ENCODE measurements around the gene SHC4.

The SHC4 gene

DNA sequence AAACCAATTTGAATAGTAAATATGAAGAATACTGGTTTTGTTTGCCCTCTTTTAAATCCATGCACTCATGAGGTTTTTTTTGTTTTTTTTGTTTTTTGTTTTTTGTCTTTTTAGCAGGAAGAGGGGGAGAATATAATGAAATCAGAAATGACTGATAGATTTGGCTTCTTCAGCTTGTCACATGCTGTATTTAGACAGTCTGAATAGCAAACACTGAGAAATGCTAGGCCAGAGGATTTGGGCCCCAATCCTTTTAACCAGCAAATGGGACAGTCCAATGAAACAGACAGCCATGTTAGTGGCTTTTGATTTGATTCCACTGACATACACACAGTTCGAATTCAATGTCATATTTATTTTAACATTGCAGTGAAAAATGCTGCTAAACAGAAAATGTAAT, 138.6 kb downstream of the SHC4 start:
- no peak overlapping the region for H3K4me2 ChIP-seq (ENCODE audit: low read length)

DNA sequence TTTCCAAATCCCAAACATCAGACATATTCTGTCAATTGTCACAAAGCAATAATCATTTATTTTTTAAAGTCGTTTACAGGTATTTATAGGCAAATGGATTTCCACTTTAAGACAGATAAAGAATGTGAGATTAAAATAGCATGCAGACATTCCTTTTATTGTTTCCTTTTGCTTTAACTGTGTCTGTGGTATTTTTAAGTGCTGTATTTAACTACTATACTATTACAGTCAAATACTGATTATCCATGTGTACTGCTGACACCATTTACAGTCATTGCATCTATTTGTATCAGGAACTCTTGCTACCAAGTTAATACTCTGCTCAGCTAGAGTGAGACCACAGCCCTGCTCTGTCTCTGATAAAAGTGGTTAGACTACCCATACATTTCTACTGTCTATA, 140.0 kb downstream of the SHC4 start:
- Histone ChIP-seq H3K4me3 (ENCODE audit: low read length) (no peak overlapping the region), H3K4me2 (ENCODE audit: low read length) (no peak overlapping the region), H3K36me3 (ENCODE audit: insufficient read depth, low read length) (no peaks in the 10 kb centered on the region), H3K27me3 (ENCODE audit: control insufficient read depth, insufficient read depth, low read length) (no peaks in the 10 kb centered on the region), H3K4me1 (ENCODE audit: control insufficient read depth, insufficient read depth, low read length) (no peaks in the 10 kb centered on the region), H3K9me3 (replicated peaks; ENCODE audit: low read length) (no peaks in the 10 kb centered on the region), H3K9ac (ENCODE audit: low read depth, low read length) (no peak overlapping the region)

More for the DNA sequence above, 138.6 kb downstream of the SHC4 start:
- H3K4me3 ChIP-seq (ENCODE audit: low read length): no peak overlapping the region
- H3K9ac ChIP-seq (ENCODE audit: low read depth, low read length): no peak overlapping the region
- H3K4me1 ChIP-seq (ENCODE audit: control insufficient read depth, insufficient read depth, low read length): no peaks in the 10 kb centered on the region
- H3K27me3 ChIP-seq (ENCODE audit: control insufficient read depth, insufficient read depth, low read length): no peaks in the 10 kb centered on the region
- H3K9me3 ChIP-seq (replicated peaks; ENCODE audit: low read length): no peaks in the 10 kb centered on the region
- no peaks in the 10 kb centered on the region for H3K36me3 ChIP-seq (ENCODE audit: insufficient read depth, low read length)

DNA sequence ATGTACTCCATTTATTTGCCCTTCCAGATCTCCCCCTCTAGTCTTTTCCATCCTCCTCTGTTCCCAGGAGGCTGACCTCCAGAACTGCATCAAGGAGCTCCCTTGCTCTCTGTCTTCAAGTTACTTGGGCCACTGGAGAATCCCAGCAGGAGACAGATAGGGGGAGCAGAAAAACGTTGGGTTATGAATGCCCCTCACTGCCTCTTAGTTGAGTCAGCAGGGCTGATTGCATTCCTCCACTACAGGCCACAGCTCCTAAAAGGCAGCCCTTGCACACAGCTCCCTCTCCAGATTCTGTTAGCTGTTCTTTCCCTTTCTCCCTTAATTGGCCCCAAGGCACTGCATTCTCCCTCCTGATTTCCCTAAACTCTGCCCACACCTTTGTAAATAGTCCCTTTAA, 140.5 kb downstream of the SHC4 start:
- H3K4me3 ChIP-seq (ENCODE audit: low read length): no peak overlapping the region
- H3K36me3 ChIP-seq (ENCODE audit: insufficient read depth, low read length): no peaks in the 10 kb centered on the region
- no peak overlapping the region for H3K4me2 ChIP-seq (ENCODE audit: low read length)
- no peak overlapping the region for H3K9ac ChIP-seq (ENCODE audit: low read depth, low read length)
- H3K9me3 ChIP-seq (replicated peaks; ENCODE audit: low read length): no peaks in the 10 kb centered on the region
- no peaks in the 10 kb centered on the region for H3K4me1 ChIP-seq (ENCODE audit: control insufficient read depth, insufficient read depth, low read length)
- no peaks in the 10 kb centered on the region for H3K27me3 ChIP-seq (ENCODE audit: control insufficient read depth, insufficient read depth, low read length)

DNA sequence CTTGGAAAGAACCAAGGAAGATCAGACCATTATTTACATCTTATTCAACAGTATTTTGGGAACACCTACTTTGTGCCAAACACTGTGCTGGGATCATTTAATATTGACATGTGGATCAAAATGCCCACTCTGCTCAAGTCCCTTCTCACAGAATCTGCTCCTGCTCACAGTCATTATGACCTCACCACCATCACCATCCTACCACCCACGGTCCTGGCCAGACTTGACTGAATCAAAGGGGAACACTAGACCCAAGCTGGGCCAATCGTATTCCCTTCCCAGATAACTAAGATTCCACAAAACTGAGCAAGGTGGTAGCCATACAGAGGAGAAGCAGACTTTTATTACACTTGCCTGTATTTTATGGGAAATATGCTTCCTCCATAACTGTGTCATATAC, 149.4 kb downstream of the SHC4 start:
- Histone ChIP-seq H3K9ac (ENCODE audit: low read depth, low read length) (no peak overlapping the region), H3K4me3 (ENCODE audit: low read length) (no peak overlapping the region), H3K36me3 (ENCODE audit: insufficient read depth, low read length) (no peaks in the 10 kb centered on the region), H3K9me3 (replicated peaks; ENCODE audit: low read length) (no peaks in the 10 kb centered on the region), H3K4me1 (ENCODE audit: control insufficient read depth, insufficient read depth, low read length) (peaks cover 15% of the 10 kb centered on the region), H3K4me2 (ENCODE audit: low read length) (no peak overlapping the region), H3K27me3 (ENCODE audit: control insufficient read depth, insufficient read depth, low read length) (no peaks in the 10 kb centered on the region)

DNA sequence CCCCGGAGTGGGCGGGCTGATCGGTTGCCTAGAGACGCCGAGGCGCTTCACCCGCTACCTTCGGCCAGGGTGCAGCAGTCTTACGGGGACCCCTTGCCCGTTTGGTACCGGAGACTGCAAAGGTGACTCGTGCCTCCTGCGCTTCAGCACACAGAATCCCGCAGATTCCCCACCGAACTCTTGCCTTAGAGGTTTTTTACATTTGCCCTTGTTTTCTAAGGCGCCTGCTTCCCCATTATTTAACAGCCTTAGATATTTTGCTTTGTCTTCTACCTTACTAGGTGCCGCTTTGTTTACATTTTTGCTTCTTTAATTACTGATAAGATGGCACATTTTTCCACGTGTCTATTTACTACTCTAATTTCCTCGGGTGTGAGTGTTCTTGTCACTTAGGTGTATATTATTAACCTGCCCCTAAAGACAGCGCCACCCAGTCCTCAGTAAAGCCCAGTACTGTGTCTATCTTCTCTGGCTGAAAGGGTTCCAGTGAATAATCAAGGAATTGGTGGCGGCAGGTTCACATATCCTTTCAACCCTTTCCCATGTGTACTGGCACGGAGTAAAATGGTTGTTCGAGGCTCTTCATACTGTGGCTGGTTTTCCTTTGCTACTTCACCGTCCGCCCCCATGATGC, 152.3 kb downstream of the SHC4 start:
- Histone ChIP-seq H3K4me3 (ENCODE audit: low read length) (peak overlapping the region; percentile 89), H3K9ac (ENCODE audit: low read depth, low read length) (peak overlapping the region; percentile 45), H3K4me1 (ENCODE audit: control insufficient read depth, insufficient read depth, low read length) (peaks cover 17% of the 10 kb centered on the region)

DNA sequence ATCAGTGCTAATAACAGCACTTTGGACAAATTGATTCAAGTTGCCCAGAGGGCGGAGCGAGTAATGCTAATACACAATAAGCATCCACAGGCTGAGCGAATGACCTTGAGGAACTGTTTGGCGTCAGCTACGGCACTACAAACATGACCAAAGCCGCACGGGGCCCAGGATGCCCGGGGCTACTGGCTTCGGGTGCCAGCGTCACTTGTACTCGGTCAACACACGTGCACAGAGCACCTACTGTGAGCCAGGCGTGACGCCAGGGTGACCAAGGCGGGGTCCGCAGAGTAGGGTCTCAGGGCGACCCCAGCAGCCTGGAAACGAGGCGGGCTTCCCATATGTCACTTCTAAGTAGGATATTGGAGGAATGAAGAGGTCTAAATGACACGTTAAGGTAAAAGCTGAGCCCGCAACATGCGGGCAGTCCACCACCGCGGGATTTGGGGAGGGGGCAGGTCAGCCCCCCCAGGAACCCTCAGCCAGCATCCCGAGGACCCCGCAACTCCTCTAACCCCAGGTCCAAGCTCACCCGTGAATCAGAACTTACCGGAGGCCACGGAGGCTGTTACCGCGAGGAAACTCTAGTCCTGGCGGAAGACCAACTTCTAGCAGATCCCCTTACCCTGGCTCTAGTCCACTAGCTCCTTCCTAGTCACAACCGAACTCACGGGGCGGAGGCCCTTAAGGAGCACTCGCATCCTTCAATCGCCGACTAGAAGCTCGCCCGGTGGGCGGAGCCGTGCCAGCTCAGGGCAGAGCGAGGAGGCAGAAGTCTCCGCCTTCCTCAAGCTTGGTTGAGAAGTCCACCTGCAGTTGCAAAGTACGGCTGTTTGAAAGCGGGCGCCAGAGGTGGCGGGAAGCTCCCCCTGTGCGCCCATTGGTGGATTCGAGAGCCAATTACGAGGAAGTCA, 153.1 kb downstream of the SHC4 start, which contains the start of gene CEP152:
Gene CEP152 (minus strand): TSS at position 656 of the 911 bp plus-strand sequence. CDS start 5,420 bp downstream, outside the sequence.
- Histone ChIP-seq H3K27me3 (ENCODE audit: control insufficient read depth, insufficient read depth, low read length) (no peaks in the 10 kb centered on the region), H3K9me3 (replicated peaks; ENCODE audit: low read length) (no peaks in the 10 kb centered on the region), H3K4me2 (ENCODE audit: low read length) (peak within 1 kb of the TSS; percentile 93), H3K36me3 (ENCODE audit: insufficient read depth, low read length) (no peaks in the 10 kb centered on the region), H3K9ac (ENCODE audit: low read depth, low read length) (peak within 1 kb of the TSS; percentile 84), H3K4me1 (ENCODE audit: control insufficient read depth, insufficient read depth, low read length) (peaks cover 24% of the 10 kb centered on the region), H3K4me3 (ENCODE audit: low read length) (peak within 1 kb of the TSS; percentile 89)

More for the DNA sequence above, 152.3 kb downstream of the SHC4 start:
- Histone ChIP-seq H3K9me3 (replicated peaks; ENCODE audit: low read length) (no peaks in the 10 kb centered on the region), H3K36me3 (ENCODE audit: insufficient read depth, low read length) (no peaks in the 10 kb centered on the region), H3K4me2 (ENCODE audit: low read length) (peak overlapping the region; percentile 93), H3K27me3 (ENCODE audit: control insufficient read depth, insufficient read depth, low read length) (no peaks in the 10 kb centered on the region)

DNA sequence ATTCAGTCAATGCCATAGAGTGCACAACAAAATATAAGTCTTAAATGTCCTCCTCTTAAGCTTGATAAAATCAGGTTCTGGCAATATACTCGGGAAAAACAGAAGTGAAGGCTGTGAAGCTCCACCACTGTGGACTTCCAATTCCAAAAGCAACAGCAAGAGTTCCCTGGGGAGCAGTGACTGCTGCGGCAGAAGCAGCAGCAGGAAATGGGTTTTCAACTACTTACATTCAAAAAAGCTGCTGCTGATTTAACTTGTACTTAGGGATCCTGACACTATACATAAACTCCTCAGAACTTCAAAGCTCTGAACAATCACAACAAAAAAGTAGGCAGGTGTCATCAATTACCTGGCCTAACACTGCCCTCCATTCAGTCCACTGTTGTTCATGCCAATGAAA, 157.6 kb downstream of the SHC4 start:
- Histone ChIP-seq H3K4me2 (ENCODE audit: low read length) (peak overlapping the region; percentile 39), H3K4me3 (ENCODE audit: low read length) (no peak overlapping the region), H3K27me3 (ENCODE audit: control insufficient read depth, insufficient read depth, low read length) (no peaks in the 10 kb centered on the region), H3K36me3 (ENCODE audit: insufficient read depth, low read length) (no peaks in the 10 kb centered on the region), H3K4me1 (ENCODE audit: control insufficient read depth, insufficient read depth, low read length) (peaks cover 22% of the 10 kb centered on the region), H3K9me3 (replicated peaks; ENCODE audit: low read length) (no peaks in the 10 kb centered on the region), H3K9ac (ENCODE audit: low read depth, low read length) (peak overlapping the region; percentile 3)

DNA sequence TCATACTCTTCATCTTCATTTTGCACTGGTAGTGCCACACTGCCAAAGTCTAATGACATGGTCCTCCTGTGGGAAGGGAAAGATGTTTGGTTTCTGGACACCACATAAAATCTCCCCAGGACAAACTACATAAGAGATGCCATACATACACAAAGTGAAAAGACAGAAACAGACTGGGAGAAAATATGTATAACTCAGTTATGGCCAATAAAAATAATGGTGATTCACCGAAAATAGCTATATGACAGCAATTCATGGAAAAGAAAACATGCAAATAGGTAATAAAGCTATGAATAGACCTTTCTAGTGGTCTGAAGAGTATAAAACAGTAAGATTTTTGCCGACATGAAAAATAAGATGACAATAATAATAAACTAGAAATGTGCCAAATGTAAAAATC, 158.1 kb downstream of the SHC4 start:
- peaks cover 26% of the 10 kb centered on the region for H3K4me1 ChIP-seq (ENCODE audit: control insufficient read depth, insufficient read depth, low read length)
- H3K4me3 ChIP-seq (ENCODE audit: low read length): no peak overlapping the region
- peak overlapping the region; percentile 39 for H3K4me2 ChIP-seq (ENCODE audit: low read length)
- no peaks in the 10 kb centered on the region for H3K36me3 ChIP-seq (ENCODE audit: insufficient read depth, low read length)
- H3K9ac ChIP-seq (ENCODE audit: low read depth, low read length): no peak overlapping the region
- H3K9me3 ChIP-seq (replicated peaks; ENCODE audit: low read length): no peaks in the 10 kb centered on the region
- H3K27me3 ChIP-seq (ENCODE audit: control insufficient read depth, insufficient read depth, low read length): no peaks in the 10 kb centered on the region

DNA sequence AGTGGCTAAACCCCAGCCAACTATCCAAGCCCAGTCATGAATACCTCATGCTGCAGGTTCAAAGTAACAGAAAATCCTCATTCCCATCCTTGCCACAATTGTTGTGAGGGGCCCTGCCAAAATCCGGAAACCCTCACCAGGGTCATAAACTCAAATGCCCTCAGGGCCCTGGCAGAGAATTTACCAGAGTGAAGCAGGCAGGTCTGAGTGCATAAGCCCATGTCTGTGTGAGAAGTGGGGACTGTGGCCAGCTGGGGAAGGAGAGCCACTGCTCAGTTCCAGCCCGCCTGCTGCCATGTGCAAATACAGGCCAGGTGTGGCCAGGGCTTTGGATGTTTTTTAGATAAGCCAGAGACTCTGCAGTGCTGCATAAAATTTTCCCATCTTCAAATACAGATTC, 159.8 kb downstream of the SHC4 start:
- no peak overlapping the region for H3K9ac ChIP-seq (ENCODE audit: low read depth, low read length)
- no peaks in the 10 kb centered on the region for H3K27me3 ChIP-seq (ENCODE audit: control insufficient read depth, insufficient read depth, low read length)
- no peaks in the 10 kb centered on the region for H3K9me3 ChIP-seq (replicated peaks; ENCODE audit: low read length)
- no peak overlapping the region for H3K4me3 ChIP-seq (ENCODE audit: low read length)
- peaks cover 20% of the 10 kb centered on the region for H3K4me1 ChIP-seq (ENCODE audit: control insufficient read depth, insufficient read depth, low read length)
- no peak overlapping the region for H3K4me2 ChIP-seq (ENCODE audit: low read length)
- H3K36me3 ChIP-seq (ENCODE audit: insufficient read depth, low read length): no peaks in the 10 kb centered on the region

DNA sequence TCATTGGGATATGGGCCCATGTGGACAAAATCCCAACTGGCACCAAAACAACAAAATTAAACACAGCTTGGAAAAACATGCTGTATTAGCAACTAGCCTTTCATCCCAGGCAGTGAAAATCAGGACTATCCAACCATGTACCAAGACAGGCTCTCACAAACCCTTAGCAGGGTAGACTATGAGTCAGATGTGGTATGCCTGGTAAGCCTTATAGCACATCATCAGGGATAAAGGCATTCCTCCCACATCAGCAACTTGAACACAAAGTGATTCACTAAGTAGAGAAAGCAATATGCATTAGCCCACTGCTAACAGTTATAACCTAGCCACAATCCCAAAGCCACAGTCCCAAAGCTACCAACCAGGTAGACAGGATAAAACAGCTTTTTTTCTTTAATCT, 160.9 kb downstream of the SHC4 start:
- no peak overlapping the region for H3K4me3 ChIP-seq (ENCODE audit: low read length)
- H3K36me3 ChIP-seq (ENCODE audit: insufficient read depth, low read length): no peaks in the 10 kb centered on the region
- no peaks in the 10 kb centered on the region for H3K9me3 ChIP-seq (replicated peaks; ENCODE audit: low read length)
- H3K27me3 ChIP-seq (ENCODE audit: control insufficient read depth, insufficient read depth, low read length): no peaks in the 10 kb centered on the region
- peaks cover 20% of the 10 kb centered on the region for H3K4me1 ChIP-seq (ENCODE audit: control insufficient read depth, insufficient read depth, low read length)
- no peak overlapping the region for H3K4me2 ChIP-seq (ENCODE audit: low read length)
- H3K9ac ChIP-seq (ENCODE audit: low read depth, low read length): no peak overlapping the region

DNA sequence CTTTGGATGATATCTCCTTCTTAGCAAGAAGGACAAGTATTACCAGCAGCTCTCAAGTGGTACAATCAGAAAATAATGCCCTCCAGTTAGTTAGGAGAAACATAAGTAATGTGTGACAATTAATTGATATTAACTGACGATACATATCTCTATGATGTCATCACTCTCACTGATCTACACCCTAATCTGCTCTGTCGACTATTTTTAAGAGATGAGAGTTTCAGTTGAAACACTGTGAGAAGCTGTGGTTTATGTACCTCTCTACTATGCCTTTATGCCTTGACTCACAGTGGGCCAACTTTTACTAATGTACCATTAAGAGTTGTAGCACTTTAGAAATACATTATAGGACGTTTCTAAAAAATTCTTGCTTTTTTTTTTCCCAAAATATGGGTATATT, 161.5 kb downstream of the SHC4 start:
- Histone ChIP-seq H3K4me2 (ENCODE audit: low read length) (no peak overlapping the region), H3K4me3 (ENCODE audit: low read length) (no peak overlapping the region), H3K36me3 (ENCODE audit: insufficient read depth, low read length) (no peaks in the 10 kb centered on the region), H3K27me3 (ENCODE audit: control insufficient read depth, insufficient read depth, low read length) (no peaks in the 10 kb centered on the region), H3K9me3 (replicated peaks; ENCODE audit: low read length) (no peaks in the 10 kb centered on the region), H3K9ac (ENCODE audit: low read depth, low read length) (no peak overlapping the region), H3K4me1 (ENCODE audit: control insufficient read depth, insufficient read depth, low read length) (peaks cover 23% of the 10 kb centered on the region)

Measured in skeletal muscle satellite cell (primary cell).